Esophagus muscularis mucosa (tissue), 4 donors: Measurements from ENCODE around the gene KRT4. TPM values are rescaled to one million over a fixed set of nuclear protein-coding genes. Genes with fewer than 3 reads are reported as not detected.
A peak's percentile ranks its signal among the peaks of the same experiment; 100 is the strongest.

ENCODE experiments used
- DNase-seq: peaks from one replicate; pipeline ENCODE4 v3.0.0-alpha.2; 2017; ENCODE audit errors: extremely low spot score
- H3K27ac ChIP-seq, 4 donors: fragments of 200-600 bp; sonication (generic); replicated peaks in 1 of 4; 1 replicate in 3 of 4; 2 replicates in 1 of 4; pipeline ENCODE4 v1.5.1; 2016 to 2019; ENCODE audit warnings: mild to moderate bottlenecking in 1 of 4
- H3K27me3 ChIP-seq, 4 donors: fragments of 200-600 bp; sonication (generic); one replicate each; pipeline versions ENCODE4 v1.5.1 to v1.6.0; 2016 to 2019
- H3K36me3 ChIP-seq, 4 donors: fragments of 200-600 bp; sonication (generic); one replicate each; pipeline ENCODE4 v1.5.1; 2016 to 2019
- H3K4me1 ChIP-seq, 4 donors: fragments of 200-600 bp; sonication (generic); one replicate each; pipeline ENCODE4 v1.5.1; 2016 to 2019
- H3K4me3 ChIP-seq, 4 donors: fragments of 200-600 bp; sonication (generic); 1 replicate in 2 of 4; 2 replicates in 2 of 4; pipeline ENCODE4 v1.5.1; 2016 to 2019; ENCODE audit warnings: mild to moderate bottlenecking in 4 of 4, moderate library complexity in 1 of 4
- H3K9me3 ChIP-seq, 4 donors: fragments of 200-600 bp; sonication (generic); 1 replicate in 3 of 4; 2 replicates in 1 of 4; pipeline ENCODE4 v1.5.1; 2016 to 2019
- CTCF ChIP-seq, 3 experiments: fragments of 200-600 bp in 2 of 3; fragments of 450-650 bp in 1 of 3; sonication (generic) in 2 of 3; IDR thresholded peaks; one replicate each; pipeline ENCODE4 v1.5.1; 2017 to 2019; ENCODE audit warnings: antibody characterized with exemption in 3 of 3, mild to moderate bottlenecking in 2 of 3, moderate library complexity in 1 of 3
- EP300 ChIP-seq: sonication (generic); formaldehyde crosslinking; IDR thresholded peaks from one replicate; pipeline ENCODE4 v1.6.1; 2017; ENCODE audit warnings: antibody characterized with exemption
- POLR2A ChIP-seq: fragments of 450-650 bp; IDR thresholded peaks from one replicate; pipeline ENCODE4 v1.6.1; 2017; ENCODE audit warnings: antibody characterized with exemption, moderate library complexity, mild to moderate bottlenecking, low read depth
- POLR2AphosphoS5 ChIP-seq, 2 donors: sonication (generic); formaldehyde crosslinking; IDR thresholded peaks; one replicate each; pipeline ENCODE4 v1.6.1; 2017; ENCODE audit warnings: antibody characterized with exemption in 2 of 2
- WGBS: methylation state at CpG from one replicate; pipeline ENCODE4 v1.1.5; 2018; 5-methylcytosine and 5-hydroxymethylcytosine counted together
- intact Hi-C: fragments of 100-400 bp; cut with DNase I; formaldehyde crosslinking; loops from one replicate; pipeline ENCODE4 v1.15.1; 2023
- total RNA-seq, 4 donors: library from RNA; depleted of rRNA; stranded (reverse); fragments of >200 nt; gene quantifications; one replicate each; pipeline versions ENCODE4 v1.1.0 to v1.2.1, GENCODE V29; 2016

The KRT4 gene
- total RNA-seq, 4 donors from 2014 or later: 0.13 to 5.4 (median 0.20) TPM

- no peak overlapping the region for H3K27ac ChIP-seq
- no peaks in the 10 kb centered on the region for H3K9me3 ChIP-seq
- peaks cover 0 to 54% (median 13%) of the 10 kb centered on the region in 4 donors for H3K27me3 ChIP-seq
- WGBS: 85% methylated on average over 10 of the region's 10 CpGs
- H3K4me3 ChIP-seq: no peak overlapping the region
- no peaks in the 10 kb centered on the region for H3K36me3 ChIP-seq
- no peak for DNase-seq
- peaks cover 0 to 10% (median 8%) of the 10 kb centered on the region in 4 donors for H3K4me1 ChIP-seq
- TF ChIP-seq CTCF (IDR thresholded peaks at IDR 0.05) (no peak), EP300 (no peak), POLR2AphosphoS5 (IDR thresholded peaks at IDR 0.05) (no peak), POLR2A (no peak)
- intact Hi-C loops: no loop called here
These were observed 21.5 kb downstream of the KRT4 start for GRCh38 chr12:52792185-52793029.

- H3K27ac ChIP-seq: no peak overlapping the region
- WGBS: 84% methylated on average over 11 of the region's 12 CpGs
- no peaks in the 10 kb centered on the region for H3K9me3 ChIP-seq
- intact Hi-C loops: no loop called here
- DNase-seq: no peak
- H3K36me3 ChIP-seq: no peaks in the 10 kb centered on the region
- TF ChIP-seq POLR2AphosphoS5 (IDR thresholded peaks at IDR 0.05) (no peak), CTCF (IDR thresholded peaks at IDR 0.05) (no peak), EP300 (no peak), POLR2A (no peak)
- peaks cover 0 to 10% (median 8%) of the 10 kb centered on the region in 4 donors for H3K4me1 ChIP-seq
- peaks cover 0 to 54% (median 13%) of the 10 kb centered on the region in 4 donors for H3K27me3 ChIP-seq
- H3K4me3 ChIP-seq: no peak overlapping the region
These were observed 22.4 kb downstream of the KRT4 start for GRCh38 chr12:52791271-52792184.

GRCh38 chr12:52790427-52791270, 23.3 kb downstream of the KRT4 start:
- DNase-seq: no peak
- Histone ChIP-seq H3K36me3 (no peaks in the 10 kb centered on the region), H3K4me3 (peak overlapping the region in 3 of 4 donors; percentile 14 to 20 (median 18)), H3K4me1 (peaks cover 0 to 10% (median 8%) of the 10 kb centered on the region in 4 donors), H3K27ac (no peak overlapping the region), H3K9me3 (no peaks in the 10 kb centered on the region), H3K27me3 (peaks cover 0 to 54% (median 13%) of the 10 kb centered on the region in 4 donors)
- intact Hi-C loops: no loop called here
- TF ChIP-seq CTCF (IDR thresholded peaks at IDR 0.05) (no peak), POLR2A (no peak), POLR2AphosphoS5 (IDR thresholded peaks at IDR 0.05) (no peak), EP300 (no peak)
- 66% methylated on average over 19 of the region's 19 CpGs for WGBS

- no peaks in the 10 kb centered on the region for H3K9me3 ChIP-seq
- H3K4me1 ChIP-seq: peaks cover 0 to 10% (median 8%) of the 10 kb centered on the region in 4 donors
- no peak for DNase-seq
- H3K4me3 ChIP-seq: peak overlapping the region in 3 of 4 donors; percentile 14 to 20 (median 18)
- WGBS: 35% methylated on average over 26 of the region's 50 CpGs
- peaks cover 0 to 59% (median 13%) of the 10 kb centered on the region in 4 donors for H3K27me3 ChIP-seq
- H3K27ac ChIP-seq: no peak overlapping the region
- H3K36me3 ChIP-seq: no peaks in the 10 kb centered on the region
- TF ChIP-seq POLR2AphosphoS5 (IDR thresholded peaks at IDR 0.05) (no peak), EP300 (no peak), CTCF (IDR thresholded peaks at IDR 0.05) (no peak)
- intact Hi-C loops: no loop called here
These were observed 24.1 kb downstream of the KRT4 start for GRCh38 chr12:52789637-52790426.
